ENCODE results near the gene FRMD4A. TPM values are rescaled to one million over a fixed set of nuclear protein-coding genes. Genes with fewer than 3 reads are reported as not detected.

FRMD4A gene
- polyA plus RNA-seq, 1 of the 3 experiments (the other 2 are of a cell fraction) = 37.7 TPM

DNA sequence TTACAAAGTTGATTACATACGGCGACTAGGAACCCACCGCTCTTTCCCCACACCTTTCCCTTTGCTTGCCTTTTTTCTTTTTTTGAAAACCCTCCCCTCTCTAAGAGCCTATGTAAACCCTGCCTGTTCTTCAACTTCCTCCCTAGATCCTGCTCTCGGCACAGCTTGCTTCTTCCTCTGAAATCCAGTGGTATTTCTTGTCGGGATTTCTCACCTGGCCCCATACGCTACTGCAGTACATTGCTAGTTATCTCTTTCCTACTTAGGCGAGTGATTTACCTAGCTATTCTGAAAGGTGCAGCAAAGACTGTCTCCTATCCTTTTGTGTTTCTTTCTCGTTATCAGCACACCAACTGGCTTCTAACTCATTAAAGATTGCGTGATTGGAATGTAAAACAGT is 372.9 kb downstream of the FRMD4A start:
- H3K4me2 ChIP-seq = no peak overlapping the region
- no peak overlapping the region for H3K27ac ChIP-seq (ENCODE audit: low read depth in 2 of 2, low read length in 1 of 2)
- no peaks in the 10 kb centered on the region for H3K27me3 ChIP-seq (ENCODE audit: insufficient read depth)
- H3K9ac ChIP-seq = no peak overlapping the region
- H3K4me1 ChIP-seq (ENCODE audit: control insufficient read depth in 1 of 2, insufficient read depth in 2 of 2, low read depth in 1 of 2, low read length in 1 of 2) = peaks cover 6 to 12% of the 10 kb centered on the region in 2 experiments
- peaks cover 22% of the 10 kb centered on the region for H3F3A ChIP-seq (replicated peaks; ENCODE audit: insufficient read depth)
- TF ChIP-seq RXRA (IDR thresholded peaks at IDR 0.05; ENCODE audit: borderline replicate concordance, low read depth) = no peak
- no peak for TF ChIP-seq EZH2phosphoT487 (IDR thresholded peaks at IDR 0.05; ENCODE audit: borderline replicate concordance, low read depth)
- TF ChIP-seq GABPA (IDR thresholded peaks at IDR 0.05; ENCODE audit: low read depth) = no peak
- TF ChIP-seq, protein P1, sequence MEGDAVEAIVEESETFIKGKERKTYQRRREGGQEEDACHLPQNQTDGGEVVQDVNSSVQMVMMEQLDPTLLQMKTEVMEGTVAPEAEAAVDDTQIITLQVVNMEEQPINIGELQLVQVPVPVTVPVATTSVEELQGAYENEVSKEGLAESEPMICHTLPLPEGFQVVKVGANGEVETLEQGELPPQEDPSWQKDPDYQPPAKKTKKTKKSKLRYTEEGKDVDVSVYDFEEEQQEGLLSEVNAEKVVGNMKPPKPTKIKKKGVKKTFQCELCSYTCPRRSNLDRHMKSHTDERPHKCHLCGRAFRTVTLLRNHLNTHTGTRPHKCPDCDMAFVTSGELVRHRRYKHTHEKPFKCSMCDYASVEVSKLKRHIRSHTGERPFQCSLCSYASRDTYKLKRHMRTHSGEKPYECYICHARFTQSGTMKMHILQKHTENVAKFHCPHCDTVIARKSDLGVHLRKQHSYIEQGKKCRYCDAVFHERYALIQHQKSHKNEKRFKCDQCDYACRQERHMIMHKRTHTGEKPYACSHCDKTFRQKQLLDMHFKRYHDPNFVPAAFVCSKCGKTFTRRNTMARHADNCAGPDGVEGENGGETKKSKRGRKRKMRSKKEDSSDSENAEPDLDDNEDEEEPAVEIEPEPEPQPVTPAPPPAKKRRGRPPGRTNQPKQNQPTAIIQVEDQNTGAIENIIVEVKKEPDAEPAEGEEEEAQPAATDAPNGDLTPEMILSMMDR (IDR thresholded peaks at IDR 0.05) = no peak
- TF ChIP-seq TAF1 (IDR thresholded peaks at IDR 0.05; ENCODE audit: borderline replicate concordance, low read depth, low read length) = no peak
- TF ChIP-seq SIN3A (IDR thresholded peaks at IDR 0.05; ENCODE audit: borderline replicate concordance, low read depth, low read length) = no peak
- DNase-seq = no peak
- H2AFZ ChIP-seq (ENCODE audit: low read depth) = no peak overlapping the region
- 95% methylated on average over 9 of the region's 9 CpGs for WGBS (ENCODE audit: low lambda C conversion rate)
- no peaks in the 10 kb centered on the region for H3K9me3 ChIP-seq
- no peaks in the 10 kb centered on the region for H3K9me2 ChIP-seq
- no peaks in the 10 kb centered on the region for H4K20me1 ChIP-seq (ENCODE audit: insufficient read depth)
- no peaks in the 10 kb centered on the region for H3K36me3 ChIP-seq (replicated peaks in 1 of 2; ENCODE audit: control insufficient read depth in 1 of 2, insufficient read depth in 2 of 2, low read length in 1 of 2)
- ChIA-PET CTCF (interaction anchor here (1.5 kb wide), 1 partner anchor 17 kb away, joined by 4 read pairs; no protein-coding TSS in a partner anchor), POLR2A (no interaction called here)
- H3K79me2 ChIP-seq (ENCODE audit: insufficient read depth) = peaks cover 19% of the 10 kb centered on the region
- no peak overlapping the region for H3K4me3 ChIP-seq (ENCODE audit: low read depth in 2 of 2, low read length in 1 of 2)

DNA sequence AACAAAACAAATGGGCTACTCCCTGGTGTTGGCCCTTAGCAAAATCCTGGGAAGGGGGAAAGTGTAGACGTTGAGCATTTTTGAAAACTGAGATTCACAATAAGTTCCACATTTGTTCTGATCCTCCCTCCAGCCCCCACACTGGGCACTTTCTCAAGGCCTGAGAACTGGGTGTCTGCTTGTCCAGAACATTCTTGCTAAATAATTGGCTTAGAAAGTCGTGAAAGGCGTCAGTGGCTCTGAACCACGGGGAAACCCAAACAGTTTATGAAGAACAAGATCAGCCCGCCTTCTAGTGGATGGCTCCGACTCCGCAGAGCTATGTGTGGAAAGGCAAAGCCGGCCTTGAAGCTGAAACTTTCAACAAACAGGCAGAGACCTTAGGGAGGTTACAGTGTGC is 373.9 kb downstream of the FRMD4A start:
- H3K9me3 ChIP-seq = no peaks in the 10 kb centered on the region
- no peaks in the 10 kb centered on the region for H3K9me2 ChIP-seq
- H3F3A ChIP-seq (replicated peaks; ENCODE audit: insufficient read depth) = peaks cover 19% of the 10 kb centered on the region
- no peak overlapping the region for H3K27ac ChIP-seq (ENCODE audit: low read depth in 2 of 2, low read length in 1 of 2)
- H3K4me2 ChIP-seq = no peak overlapping the region
- H3K36me3 ChIP-seq (replicated peaks in 1 of 2; ENCODE audit: control insufficient read depth in 1 of 2, insufficient read depth in 2 of 2, low read length in 1 of 2) = no peaks in the 10 kb centered on the region
- 81% methylated on average over 8 of the region's 8 CpGs for WGBS (ENCODE audit: low lambda C conversion rate)
- H2AFZ ChIP-seq (ENCODE audit: low read depth) = no peak overlapping the region
- no peaks in the 10 kb centered on the region for H4K20me1 ChIP-seq (ENCODE audit: insufficient read depth)
- no peak overlapping the region for H3K9ac ChIP-seq
- CTCF ChIA-PET = interaction anchor here (1.5 kb wide), 1 partner anchor 16 kb away, joined by 4 read pairs; no protein-coding TSS in a partner anchor
- TF ChIP-seq RCOR1 (IDR thresholded peaks at IDR 0.05; ENCODE audit: low read length) (no peak), FOXM1 (IDR thresholded peaks at IDR 0.05; ENCODE audit: low read depth) (no peak), TCF12 (IDR thresholded peaks at IDR 0.05) (no peak), EZH2phosphoT487 (IDR thresholded peaks at IDR 0.05; ENCODE audit: borderline replicate concordance, low read depth) (no peak), GABPA (IDR thresholded peaks at IDR 0.05; ENCODE audit: low read depth) (no peak)
- no peaks in the 10 kb centered on the region for H3K27me3 ChIP-seq (ENCODE audit: insufficient read depth)
- H3K79me2 ChIP-seq (ENCODE audit: insufficient read depth) = peaks cover 10% of the 10 kb centered on the region
- POLR2A ChIA-PET = no interaction called here
- H3K4me1 ChIP-seq (ENCODE audit: control insufficient read depth in 1 of 2, insufficient read depth in 2 of 2, low read depth in 1 of 2, low read length in 1 of 2) = peaks cover 6 to 12% of the 10 kb centered on the region in 2 experiments
- no peak overlapping the region for H3K4me3 ChIP-seq (ENCODE audit: low read depth in 2 of 2, low read length in 1 of 2)
- no peak for DNase-seq
